Activated CD4-positive, CD25-positive, alpha-beta regulatory T cell treated with anti-CD3 and anti-CD28 coated beads, Interleukin-2, amount 50 U/mL, for 16 hours (primary cell): ENCODE results near the gene AACS.

Experiments used
- DNase-seq: peaks from one replicate; pipeline ENCODE4 v3.0.0-alpha.2; 2020; ENCODE audit warnings: low read depth, low spot score

AACS gene

DNA sequence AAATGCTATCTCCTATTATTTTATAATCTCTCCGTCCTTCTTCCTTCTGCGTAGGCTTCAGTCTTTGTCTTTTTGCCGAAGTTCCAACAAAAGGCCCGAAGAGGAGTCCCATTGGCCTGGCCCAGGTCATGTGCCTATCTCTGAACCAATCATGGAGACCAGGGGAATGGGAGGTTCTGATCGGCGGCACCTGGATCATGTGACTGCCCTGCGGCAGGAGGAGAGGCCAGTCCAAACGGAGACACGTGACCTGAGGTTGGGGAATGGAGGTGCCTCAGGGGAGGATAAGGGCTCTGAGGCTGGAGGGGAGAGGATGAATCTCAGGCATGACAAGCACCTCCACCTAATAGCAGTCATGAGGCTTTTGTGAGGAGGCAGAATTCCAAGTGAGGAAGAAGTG, 86.0 kb downstream of the AACS start:
- DNase-seq = no peak

DNA sequence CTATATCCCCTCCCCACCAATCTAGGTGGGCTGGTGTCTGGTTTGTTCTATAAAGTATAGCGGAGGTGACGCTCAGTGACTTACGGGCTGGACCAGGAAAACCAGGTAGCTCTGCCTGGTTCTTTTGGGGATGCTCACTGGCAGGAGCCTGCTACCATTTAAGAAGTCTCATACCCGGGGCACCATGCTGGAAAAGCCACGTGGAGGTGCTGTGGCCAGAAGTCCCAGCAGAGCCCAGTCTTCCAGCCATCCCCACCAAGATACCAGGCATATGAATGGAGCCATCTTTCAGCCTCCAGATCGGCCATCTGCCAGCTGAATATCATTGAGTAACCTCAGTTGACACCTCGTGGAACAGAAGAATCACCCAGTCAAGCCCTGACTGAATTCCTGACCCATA, 87.2 kb downstream of the AACS start:
- no peak for DNase-seq

DNA sequence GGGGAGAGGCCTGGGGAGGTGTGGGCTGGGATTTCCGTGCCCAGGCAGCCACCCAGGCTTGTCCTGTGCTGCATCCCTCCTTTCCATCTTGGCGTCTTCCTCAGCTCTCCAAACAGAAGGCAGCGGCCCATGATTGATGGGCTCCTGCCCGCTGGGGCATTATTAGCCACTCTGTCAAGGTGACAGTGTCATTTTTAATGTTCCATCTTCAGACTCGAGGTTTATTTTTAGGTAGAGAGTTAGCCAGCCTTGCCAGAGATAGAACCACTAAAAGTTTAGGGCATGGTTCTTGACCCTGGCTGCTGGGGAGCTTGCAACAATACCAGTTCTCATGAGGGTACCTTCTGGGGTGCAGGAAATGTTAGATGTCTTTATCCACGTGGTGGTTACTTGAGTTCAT, 90.1 kb downstream of the AACS start:
- no peak for DNase-seq

DNA sequence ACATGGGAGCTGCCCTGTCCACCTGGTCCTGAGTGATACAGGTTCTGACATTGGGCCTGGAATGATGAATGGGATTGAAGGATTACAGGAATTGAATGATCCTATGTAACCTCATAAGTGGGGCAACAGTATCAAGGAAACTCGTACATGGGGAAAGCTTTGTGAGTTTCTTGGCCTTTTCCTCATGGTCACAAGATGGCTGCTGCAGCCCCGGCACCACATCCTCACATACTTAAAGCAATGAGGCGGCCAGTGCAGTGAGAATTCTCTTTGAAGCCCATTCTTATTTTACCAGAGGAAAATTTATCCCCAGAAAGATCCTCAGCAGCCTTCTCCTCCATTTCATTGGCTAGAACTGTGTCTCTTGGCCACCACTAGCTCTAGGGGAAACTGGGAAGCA, 91.9 kb downstream of the AACS start:
- DNase-seq = no peak

DNA sequence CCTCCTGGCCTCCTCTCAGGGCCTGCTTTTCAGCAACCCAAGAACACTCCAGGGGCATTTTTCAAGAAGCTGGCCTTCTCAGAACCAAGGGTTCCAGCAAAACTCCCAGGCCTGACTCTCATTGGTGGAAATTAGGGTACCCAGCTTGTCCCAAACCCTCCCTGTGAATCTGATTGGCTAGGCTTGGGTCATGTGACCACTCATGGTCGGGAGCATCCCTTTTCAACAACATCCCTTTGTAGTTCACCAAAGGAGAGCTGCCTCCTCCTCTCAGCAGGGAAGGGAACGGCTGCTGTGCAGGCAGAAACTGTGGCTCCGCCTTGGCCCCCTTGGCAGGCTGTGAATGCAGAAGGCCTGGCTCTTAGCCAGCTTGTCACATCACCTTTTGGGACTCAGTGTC, 94.5 kb downstream of the AACS start:
- no peak for DNase-seq

DNA sequence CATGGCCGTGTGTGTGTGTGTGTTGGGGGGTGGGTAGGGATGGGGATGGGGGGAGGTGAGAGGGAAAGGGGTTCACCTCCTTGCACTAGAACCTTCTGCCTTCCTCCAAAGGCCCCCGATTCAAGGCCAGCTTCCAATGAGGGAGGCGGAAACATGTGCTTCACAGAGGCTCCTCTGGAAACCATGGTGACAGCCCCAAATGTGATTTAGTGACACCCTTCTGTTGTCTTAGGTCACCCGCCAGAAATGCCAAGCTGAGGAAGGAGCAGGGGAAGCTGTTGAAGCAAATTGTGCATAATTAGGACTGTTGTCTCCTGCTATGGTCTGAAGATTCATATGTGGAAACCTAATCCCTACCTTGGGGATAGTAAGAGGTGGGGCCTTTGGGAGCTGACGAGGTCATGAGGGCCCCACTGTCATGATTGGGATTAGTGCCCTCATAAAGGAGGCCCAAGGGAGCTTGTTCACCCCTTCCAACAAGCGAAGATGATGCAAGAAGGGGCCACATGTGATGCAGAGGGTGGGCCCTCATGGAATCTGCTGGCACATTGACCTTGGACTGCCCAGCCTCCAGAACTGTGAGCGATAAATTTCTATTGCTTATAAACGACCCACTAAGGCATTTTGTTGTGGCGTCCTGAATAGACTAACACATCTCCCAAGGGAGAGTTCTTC, 95.2 kb downstream of the AACS start:
- no peak for DNase-seq

DNA sequence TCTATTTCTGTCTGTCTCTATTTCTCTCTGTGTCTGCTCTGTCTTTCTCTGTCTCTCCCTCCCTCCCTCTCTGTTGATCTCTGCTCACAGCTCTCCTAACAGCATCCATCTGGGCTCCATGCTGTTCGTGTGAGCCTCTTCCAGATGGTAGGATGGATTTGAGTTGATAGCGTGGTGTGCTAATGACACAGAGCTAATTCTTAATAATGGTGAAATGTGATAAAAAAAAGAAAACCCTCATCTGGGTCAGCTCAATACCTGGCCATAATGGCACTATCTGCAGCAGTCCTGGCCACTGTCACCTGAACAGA, 96.4 kb downstream of the AACS start:
- DNase-seq = no peak

DNA sequence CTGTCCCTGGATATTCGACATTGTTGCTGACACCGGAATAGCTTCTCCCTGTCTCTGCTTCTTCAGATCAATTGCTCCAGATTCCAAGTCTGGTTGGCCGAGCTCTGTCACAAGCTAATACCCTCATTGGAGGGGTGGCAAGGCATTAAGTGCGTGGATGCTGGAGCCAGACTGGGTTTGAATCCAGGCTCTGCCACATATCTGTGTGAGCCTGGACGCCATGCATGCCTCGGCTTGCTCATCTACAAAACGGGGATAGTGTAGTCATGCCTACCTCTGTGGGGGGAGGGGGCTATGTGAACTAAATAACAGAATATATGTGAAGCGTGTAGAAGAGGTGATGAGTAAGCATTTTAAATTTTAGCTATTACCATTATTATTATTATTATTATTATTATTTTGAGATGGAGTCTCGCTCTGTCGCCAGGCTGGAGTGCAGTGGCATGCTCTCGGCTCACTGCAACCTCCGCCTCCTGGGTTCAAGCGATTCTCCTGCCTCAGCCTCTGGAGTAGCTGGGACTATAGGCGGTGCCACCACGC, 97.3 kb downstream of the AACS start:
- no peak for DNase-seq

DNA sequence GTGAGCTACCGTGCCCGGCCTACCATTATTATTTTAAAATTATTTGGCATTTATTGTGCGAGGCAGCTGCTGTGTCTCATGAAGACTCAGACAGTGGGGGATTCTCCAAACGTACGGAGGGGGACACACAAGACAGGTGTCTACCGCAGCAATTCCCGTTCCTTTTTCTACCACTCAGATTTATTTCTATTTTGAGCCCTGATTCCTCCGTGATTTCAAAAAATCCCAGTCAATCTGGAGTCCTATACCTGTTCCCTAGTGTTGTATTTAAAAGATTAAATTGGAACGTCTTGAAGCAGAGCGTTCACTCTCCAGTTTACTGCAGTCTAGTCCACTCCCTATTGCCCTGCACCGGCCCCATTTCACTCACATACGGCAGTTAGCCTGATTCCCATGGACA, 97.9 kb downstream of the AACS start:
- no peak for DNase-seq

DNA sequence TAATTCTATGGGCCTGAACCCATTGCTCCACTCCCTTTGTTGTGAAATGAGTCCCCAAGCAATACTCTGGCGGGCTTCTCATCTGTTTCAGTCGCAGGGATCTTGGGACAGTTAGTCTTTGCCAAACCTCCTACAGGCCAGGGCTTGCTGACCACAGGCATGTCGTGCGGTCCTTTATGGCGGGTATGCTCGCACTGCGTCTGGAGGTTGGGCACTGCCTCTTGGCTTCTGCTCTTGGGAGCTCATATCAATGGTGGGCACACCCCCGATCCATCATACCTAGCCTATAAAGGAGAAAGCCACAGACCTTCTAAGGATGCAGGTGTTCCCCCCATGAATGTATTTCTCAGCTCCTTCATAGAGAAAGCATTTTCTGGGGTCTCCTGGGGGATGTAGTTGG, 99.3 kb downstream of the AACS start:
- no peak for DNase-seq

DNA sequence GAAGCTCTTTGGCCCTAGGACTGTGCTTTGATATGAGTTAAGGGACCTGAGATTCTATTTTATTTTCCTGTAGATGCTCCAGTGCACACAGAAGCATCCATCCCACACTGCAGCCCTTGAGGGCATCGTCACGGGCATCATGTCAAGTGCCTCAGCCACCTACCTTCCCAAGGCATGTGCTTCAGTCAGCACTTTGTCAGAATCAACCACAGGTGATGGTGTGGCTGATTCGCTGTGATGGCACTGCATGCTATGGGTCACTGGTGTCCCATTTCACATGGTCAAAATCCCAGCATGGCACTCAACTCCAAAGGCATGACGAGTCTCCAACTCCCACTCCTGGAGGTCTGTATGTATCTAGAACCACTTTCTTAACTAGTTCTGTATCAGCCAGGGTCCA, 100.8 kb downstream of the AACS start:
- DNase-seq = no peak

DNA sequence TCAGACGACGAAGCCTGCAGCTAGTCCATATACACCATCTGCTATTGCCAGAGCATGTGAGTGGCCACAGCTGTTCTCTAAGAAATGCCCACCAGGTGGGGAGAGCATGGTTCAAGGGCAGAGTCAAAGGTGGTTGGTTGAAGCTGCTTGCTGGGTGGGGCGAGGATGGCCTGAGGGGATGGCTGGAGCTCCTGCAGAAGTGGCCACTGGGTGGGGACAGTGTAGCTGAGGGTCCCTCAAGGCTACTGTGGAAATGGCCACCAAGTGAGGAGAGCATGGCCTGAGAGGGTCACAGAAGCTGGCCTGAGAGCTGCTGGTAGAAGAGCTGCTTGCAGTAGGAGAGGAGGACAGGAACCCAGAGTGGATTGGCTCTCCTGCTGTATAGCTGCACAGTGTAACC, 102.4 kb downstream of the AACS start:
- no peak for DNase-seq

DNA sequence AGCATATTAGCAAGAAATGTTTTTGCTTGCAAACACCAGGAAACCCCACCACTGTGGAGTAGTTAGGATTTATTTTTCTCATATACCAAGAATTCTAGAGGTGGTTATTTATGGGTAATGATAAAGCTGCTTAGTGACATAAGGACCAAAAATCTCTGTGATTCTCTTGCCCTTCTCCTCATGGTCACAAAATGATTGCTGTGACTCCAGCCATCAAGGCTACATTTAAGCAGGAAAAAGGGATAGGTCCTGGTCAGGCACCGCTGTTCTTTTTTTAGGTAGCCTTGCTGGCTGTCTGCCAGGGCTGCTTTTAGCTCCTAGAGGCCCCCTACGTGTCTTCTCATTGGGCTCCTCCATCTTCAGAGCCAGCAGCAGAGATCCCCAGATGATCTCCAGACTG, 104.2 kb downstream of the AACS start:
- DNase-seq = no peak

DNA sequence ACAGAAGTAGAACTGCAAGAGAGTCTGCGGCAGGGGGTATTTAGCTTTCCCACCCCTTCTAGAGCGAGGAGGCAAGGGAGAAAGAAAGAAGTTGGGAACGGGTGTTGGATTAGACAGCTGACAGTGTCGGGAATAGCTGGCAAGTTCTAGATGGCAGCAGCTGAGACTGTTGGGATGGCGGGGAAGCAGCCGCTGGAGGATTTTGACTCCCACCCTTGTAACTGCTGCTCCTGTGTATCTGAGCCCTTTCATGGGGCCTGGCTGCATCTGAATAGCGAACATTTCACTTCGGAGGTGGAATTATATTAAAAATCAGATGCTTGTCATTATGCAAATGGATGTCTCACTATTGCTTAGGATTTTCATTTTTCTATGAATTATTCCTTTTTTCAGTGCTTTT, 104.6 kb downstream of the AACS start:
- no peak for DNase-seq

DNA sequence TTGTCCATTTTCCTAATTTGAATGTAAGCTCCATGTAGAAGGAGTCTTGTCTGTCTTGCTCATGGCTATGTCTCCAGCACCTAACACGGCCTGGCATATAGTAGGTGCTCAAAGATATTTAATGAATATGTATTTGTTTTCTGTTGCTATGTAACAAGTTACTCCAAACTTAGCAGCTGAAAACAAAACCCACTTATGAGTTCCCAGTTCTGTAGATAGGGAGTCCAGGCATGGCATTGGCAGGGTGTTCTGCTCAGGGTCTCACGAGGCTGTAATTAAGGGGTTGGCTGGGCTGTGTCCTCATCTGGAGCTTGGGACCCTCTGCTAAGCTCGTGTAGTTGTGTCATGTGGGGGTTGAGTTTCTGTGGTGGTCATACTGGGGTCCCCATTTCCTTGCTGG, 106.0 kb downstream of the AACS start:
- no peak for DNase-seq

DNA sequence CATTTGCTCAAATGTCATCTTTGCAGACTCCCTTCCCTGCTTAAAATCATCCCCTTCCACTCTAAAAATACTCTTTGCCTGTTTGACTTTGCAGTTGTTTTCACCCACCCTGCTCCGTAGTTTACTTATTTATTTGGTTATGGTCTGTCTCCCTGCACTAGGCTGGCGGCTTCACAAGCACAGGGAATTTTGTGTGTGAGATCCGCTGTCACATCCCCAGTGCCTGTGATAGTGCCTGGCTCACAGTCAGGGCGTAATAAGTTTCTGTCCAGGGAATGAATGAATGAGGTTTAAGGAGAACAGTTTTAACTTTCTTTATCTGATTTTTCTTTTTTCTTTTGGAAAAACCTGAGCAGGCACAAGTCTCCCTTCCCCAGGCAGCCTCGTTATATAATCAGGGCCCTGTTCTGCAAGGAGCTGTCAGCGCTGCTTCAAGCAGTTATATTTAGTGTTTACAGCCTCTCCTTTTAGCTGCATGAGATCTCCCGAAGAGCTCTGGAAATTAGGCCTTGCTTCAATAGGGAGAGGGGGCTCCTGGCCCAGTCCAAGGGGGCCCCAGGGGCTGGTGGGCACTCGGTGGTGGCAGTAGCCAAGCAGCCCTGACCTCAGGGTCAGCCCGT, 107.1 kb downstream of the AACS start:
- no peak for DNase-seq

DNA sequence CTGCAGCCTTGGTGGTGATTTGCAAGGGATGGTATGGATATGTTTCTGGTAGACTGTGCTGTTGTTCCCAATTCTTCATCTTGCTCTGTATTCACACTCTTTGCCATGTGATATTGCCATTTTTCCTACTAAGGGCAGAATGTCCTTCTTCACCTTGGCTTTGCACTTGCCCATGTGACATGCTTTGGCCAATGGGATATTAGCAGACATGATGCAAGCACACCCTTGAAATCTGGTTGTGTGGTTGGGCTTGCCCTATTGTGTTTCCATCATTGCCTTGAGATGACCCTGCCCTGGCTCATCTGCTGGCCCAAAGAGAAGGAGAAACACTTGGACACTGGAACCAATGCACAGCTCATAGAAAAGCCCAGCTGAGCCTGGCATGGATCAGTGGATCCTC, 110.3 kb downstream of the AACS start:
- no peak for DNase-seq

DNA sequence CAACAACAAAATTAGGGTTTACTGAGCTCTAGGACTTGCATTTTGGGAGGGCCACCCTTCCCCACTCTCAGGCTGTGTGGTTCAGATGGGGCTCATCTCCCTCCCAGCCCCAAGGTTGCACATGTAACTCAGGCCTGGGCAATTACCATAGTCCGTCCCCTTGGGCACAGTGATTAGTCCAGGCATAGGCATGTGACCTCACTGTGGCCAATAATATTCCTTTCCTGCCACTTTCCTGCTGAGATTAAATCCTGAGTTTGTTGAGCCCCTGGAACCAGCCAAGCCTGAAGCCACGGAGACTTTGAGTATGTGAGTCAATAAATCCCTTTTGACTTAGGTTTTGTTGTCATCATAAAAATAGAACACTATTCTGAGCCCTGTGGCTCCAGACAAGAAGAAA, 113.0 kb downstream of the AACS start:
- DNase-seq = no peak

DNA sequence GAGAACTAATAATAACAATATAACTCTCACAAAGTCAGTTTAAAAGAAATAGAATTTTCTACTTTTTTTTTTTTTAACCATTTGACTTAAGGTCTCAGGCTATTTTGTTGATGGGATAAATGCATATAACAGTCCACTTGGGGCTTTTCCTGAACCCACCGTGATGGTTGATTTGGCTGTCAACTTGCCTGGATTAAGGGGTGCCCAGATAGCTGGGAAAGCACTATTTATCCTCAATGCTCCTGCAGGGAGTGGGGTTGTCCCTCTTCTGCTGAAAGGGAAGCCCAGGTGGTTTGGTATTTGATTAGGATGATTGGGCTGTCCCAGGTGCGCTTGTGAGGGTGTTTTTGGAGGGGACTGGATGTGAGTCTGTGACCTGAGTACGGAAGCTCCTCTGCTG, 114.9 kb downstream of the AACS start:
- DNase-seq = no peak

DNA sequence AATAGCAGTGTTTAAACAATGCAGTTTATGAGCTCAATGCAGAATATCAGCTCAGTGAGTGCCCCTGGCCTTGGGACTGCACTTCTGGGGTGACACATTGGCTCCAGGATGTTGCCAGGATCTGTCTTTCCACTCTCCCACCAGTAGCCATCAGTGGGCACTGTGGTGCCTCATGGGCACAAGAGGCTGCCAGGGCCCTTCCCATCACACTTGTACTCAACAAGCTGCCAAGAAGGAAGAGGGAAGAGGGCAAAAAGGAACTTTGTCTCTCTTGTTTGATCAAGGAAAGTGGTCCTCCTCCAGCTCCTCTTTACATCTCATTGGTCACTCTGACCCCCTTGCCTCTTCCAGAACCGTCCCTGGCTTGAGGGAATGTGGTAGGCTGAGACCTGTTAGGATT, 115.9 kb downstream of the AACS start:
- DNase-seq = no peak

DNA sequence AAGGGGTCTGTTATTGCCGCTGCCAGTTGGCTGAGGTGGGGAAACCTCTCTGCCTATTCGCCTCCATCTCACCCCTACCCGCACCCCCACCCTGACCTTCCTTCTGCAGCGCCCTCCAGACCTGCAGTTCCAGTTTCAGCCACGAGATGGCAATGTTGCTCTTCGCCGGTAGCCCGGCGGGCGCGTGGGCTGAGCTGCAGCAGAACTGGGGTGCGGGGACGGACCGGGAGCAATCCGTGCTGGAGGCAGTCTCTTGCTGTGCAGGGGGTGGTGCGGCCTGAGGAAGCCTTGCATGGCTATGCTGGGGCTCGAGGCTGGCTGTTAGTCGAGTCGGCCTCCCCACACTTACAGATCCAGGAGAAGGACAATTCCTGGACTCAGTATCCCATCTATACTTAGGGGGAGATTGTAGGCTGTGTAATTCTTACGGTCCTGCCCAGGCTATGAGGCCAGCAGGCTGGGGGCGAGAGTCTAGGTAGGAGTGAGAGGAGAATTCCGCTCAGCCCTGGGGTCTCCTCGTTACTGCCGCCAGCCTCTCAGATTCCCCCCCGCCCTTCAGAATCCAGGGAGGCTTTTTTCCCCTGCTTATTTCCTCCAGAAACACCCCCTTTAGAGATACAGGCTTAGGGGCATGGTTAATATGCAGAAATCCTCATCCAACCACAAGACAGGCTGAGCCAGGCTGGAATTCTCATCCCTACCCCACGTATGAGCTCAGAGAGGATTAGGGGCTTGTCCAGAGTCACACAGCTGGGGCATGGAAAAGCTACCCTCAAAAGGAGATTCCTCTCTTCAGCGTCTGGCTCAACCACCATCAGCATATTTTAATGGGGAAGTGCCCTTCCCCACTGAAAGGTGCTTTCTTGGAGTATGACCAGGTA, 118.2 kb downstream of the AACS start:
- DNase-seq = peak; percentile 54

DNA sequence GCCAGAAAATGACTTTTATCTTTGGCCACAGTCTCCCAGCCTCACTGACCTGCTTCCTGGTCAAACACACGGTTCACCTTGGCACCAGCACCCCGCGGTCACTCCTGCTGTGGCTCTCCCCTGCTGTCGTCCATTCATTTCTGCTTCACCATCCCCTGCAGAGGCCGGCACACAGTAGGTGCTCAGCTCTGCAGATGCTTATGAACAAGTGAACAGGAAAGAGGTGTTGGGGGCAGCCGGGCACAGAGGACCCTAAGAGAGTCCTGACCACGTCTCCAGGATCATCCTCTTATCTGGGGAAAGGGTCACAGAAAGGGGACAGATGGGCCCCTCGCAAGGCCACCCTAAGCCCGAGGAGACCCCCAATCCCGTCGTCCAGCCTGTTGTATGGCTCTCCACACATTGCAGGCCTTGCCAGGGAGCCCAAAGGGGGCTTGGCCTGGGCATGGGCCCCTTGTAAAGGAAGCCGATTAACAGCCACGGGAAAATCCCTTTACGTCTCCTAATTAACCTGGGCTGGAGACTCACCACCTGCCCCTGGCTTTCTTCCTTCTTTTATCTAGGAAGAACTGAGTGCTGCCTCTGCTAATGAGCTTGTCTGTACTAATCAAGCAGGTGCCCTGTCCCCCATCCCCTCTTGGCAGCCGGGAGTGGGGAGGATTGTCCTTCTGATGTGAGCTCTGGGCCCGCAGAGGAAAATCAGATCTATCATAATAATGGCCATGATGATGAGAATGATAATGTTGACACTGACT, 119.2 kb downstream of the AACS start:
- DNase-seq = no peak
